GM21526 (cell line): ENCODE results near the gene GNA12.
"Not testable (repeated sequence)": the region's sequence is repeated elsewhere in the genome, so short reads cannot be mapped to it uniquely, and the experiment has no call there.

Experiments used
- ATAC-seq: cut with Tn5 transposase; IDR thresholded peaks from one replicate; pipeline ENCODE4 v1.9.1; 2021; ENCODE audit warnings: moderate library complexity; ENCODE audit not compliant: unreplicated experiment, low FRiP score

GNA12 gene

GRCh38 chr7:2702594-2702957 lies 141.5 kb downstream of the GNA12 start:
- ATAC-seq: no peak

- ATAC-seq: no peak
Measured at GRCh38 chr7:2701832-2702593, 142.1 kb downstream of the GNA12 start.

GRCh38 chr7:2701424-2701823 lies 142.7 kb downstream of the GNA12 start:
- no peak for ATAC-seq

GRCh38 chr7:2700141-2700850 lies 143.8 kb downstream of the GNA12 start:
- no peak for ATAC-seq

GRCh38 chr7:2699289-2699620 lies 144.9 kb downstream of the GNA12 start:
- no peak for ATAC-seq

GRCh38 chr7:2698581-2699288 lies 145.4 kb downstream of the GNA12 start:
- peak; percentile 90 for ATAC-seq

GRCh38 chr7:2694122-2694436 lies 150.0 kb downstream of the GNA12 start:
- not testable (repeated sequence) for ATAC-seq

- not testable (repeated sequence) for ATAC-seq
Measured at GRCh38 chr7:2693420-2694121, 150.5 kb downstream of the GNA12 start.

- ATAC-seq: no peak
Measured at GRCh38 chr7:2692543-2692942, 151.6 kb downstream of the GNA12 start.

- not testable (repeated sequence) for ATAC-seq
Measured at GRCh38 chr7:2691932-2692439, 152.1 kb downstream of the GNA12 start.

GRCh38 chr7:2691011-2691707 lies 152.9 kb downstream of the GNA12 start:
- ATAC-seq: no peak

GRCh38 chr7:2689951-2690705 lies 154.0 kb downstream of the GNA12 start:
- ATAC-seq: no peak

- ATAC-seq: no peak
Measured at GRCh38 chr7:2689343-2689847, 154.7 kb downstream of the GNA12 start.

GRCh38 chr7:2688409-2689342 lies 155.4 kb downstream of the GNA12 start:
- ATAC-seq: peak; percentile 74

GRCh38 chr7:2687881-2688318 lies 156.2 kb downstream of the GNA12 start, which contains the start of gene AMZ1:
AMZ1 (plus strand) TSS chr7:2688202; CDS start chr7:2700452, 12,250 bp downstream.
- no peak for ATAC-seq

GRCh38 chr7:2687338-2687869 lies 156.7 kb downstream of the GNA12 start:
- no peak for ATAC-seq

- no peak for ATAC-seq
Measured at GRCh38 chr7:2686101-2686500, 158.0 kb downstream of the GNA12 start.

GRCh38 chr7:2684501-2684900 lies 159.6 kb downstream of the GNA12 start:
- no peak for ATAC-seq
